ENCODE data around the gene APOBEC3A. TPM values are rescaled to one million over a fixed set of nuclear protein-coding genes. Genes with fewer than 3 reads are reported as not detected.
"Not testable (repeated sequence)": the region's sequence is repeated elsewhere in the genome, so short reads cannot be mapped to it uniquely, and the experiment has no call there.

The APOBEC3A gene
- total and polyA plus RNA-seq, 11 donors, result 0.36 to 7.7 (median 1.0) TPM; not detected in 3

DNA sequence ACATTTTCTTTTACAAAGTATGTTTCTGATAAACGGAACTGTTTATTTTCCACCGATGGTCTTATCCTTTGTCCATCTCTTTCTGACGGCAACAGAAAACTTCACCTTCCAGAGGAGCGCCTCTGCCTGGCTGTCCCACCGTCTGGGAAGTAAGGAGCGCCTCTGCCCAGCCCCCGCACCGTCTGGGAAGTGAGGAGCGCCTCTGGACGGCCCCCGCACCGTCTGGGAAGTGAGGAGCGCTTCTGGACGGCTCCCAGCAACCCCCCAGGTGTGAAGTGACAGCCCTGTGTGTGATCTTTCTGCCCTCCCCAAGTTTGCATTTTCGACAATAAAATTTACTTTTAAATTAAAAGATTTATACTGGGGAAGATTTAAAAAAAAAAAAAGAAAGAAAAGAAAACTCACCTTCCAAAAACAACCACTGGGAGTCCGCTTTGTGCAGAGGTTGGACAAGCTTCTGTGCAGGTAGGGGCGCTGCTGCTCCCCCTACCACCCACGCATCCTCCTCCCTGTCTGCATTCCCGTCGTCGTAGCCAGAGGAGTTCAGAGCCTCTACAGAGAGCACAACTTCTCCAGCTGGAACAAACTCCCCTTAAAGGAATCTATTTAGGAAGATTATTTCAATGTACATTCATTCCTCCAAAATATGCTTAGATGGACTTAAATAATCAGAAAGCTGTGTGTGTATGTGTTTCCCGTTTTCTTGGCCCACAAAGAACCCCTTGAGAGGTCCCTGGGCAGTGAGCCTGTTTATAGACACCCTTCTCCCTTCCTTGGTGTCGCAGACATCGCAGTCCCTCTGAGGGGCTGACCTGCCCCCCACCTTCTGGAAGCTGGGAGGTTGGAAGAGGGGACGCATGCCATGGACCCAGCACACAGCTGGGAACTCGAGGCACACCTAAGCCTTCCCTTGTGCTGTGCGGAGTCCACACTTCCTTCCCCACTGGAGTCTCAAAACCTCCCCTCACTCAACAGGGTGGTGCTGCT lies 23.9 kb downstream of the APOBEC3A start:
- WGBS, 4 donors, result 26 to 39% (median 30%) methylated on average over 27 of the region's 27 CpGs; no CpG with 5 or more reads in 1 of the 4 donors
- Histone ChIP-seq H3K4me3 (peak overlapping the region in 11 of 12 donors; percentile 7 to 62 (median 49)), H3K36me3 (no peaks in the 10 kb centered on the region), H3K27ac (peak overlapping the region in 7 of 12 donors; percentile 2 to 78 (median 46)), H3K9me3 (no peaks in the 10 kb centered on the region), H3K27me3 (no peaks in the 10 kb centered on the region), H3K4me1 (peaks cover 0 to 18% (median 10%) of the 10 kb centered on the region in 12 donors)
- no peak for DNase-seq
- ATAC-seq, result peak in 3 of 4 donors; percentile 30 to 58 (median 47)
- intact Hi-C loops (cut with DNase I), result loop anchor here in 2 of 10 donors (5.0 kb wide), 1 partner anchor 109 kb away; the partner anchor contains the start of gene CBX6 (in 2 of the 2)
- TF ChIP-seq, protein P1, sequence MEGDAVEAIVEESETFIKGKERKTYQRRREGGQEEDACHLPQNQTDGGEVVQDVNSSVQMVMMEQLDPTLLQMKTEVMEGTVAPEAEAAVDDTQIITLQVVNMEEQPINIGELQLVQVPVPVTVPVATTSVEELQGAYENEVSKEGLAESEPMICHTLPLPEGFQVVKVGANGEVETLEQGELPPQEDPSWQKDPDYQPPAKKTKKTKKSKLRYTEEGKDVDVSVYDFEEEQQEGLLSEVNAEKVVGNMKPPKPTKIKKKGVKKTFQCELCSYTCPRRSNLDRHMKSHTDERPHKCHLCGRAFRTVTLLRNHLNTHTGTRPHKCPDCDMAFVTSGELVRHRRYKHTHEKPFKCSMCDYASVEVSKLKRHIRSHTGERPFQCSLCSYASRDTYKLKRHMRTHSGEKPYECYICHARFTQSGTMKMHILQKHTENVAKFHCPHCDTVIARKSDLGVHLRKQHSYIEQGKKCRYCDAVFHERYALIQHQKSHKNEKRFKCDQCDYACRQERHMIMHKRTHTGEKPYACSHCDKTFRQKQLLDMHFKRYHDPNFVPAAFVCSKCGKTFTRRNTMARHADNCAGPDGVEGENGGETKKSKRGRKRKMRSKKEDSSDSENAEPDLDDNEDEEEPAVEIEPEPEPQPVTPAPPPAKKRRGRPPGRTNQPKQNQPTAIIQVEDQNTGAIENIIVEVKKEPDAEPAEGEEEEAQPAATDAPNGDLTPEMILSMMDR (IDR thresholded peaks at IDR 0.05), result peak in 5 of 12 donors; percentile 6 to 39 (median 24)
- no peak for TF ChIP-seq POLR2A (IDR thresholded peaks at IDR 0.05)

DNA sequence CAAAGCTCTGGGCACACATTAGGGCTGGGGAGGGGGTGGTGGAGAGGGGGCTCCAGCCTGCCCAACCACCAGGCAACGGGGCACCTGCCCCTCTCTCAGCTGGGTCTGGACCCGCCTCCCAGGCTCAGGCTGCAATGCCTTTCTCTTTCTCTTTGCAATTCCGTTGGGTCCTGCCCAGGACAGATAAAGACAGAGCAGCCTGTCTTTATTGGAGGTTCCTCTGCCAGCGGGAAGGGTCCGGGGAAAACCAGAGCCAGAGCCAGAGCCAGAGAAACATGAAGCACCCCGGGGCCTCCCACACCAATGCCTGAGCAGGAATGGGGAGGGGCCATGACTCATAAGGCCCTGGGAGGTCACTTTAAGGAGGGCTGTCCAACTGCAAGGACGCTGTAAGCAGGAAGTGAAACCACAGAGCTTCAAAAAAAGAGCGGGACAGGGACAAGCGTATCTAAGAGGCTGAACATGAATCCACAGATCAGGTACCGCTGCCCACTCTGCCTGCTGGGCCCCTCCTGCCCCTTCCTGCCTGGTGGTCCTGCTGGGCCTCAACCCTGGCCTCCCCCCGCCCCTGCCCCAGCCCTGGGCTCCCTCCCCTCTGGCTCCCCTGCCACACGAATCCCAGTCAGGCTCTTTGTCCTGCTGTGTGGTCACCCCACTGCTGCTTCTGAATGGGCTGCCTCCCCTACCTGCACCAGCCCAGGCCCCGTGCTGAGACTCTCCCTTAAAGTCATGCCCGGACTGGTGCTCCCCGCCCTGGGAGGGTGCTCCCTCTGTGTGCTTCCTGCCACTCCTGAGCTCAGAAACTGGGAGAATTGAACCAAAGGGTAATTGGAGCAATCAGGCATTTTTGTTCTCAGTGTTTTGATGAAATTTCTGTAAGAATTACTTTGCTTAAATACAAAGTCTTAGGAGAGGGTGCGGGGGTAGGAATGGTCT lies 24.9 kb downstream of the APOBEC3A start, which contains the start of gene APOBEC3B:
APOBEC3B (plus strand) TSS at position 356 of the 936 bp plus-strand sequence; CDS start at position 463, 107 bp downstream.
- ATAC-seq (peak; percentile 97 to 99 (median 99)), DNase-seq (peak; percentile 67 to 90 (median 86))
- 17 to 18% (median 17%) methylated on average over 14 to 16 of the region's 16 CpGs; no CpG with 5 or more reads in 1 of the 4 donors for WGBS, 4 donors
- no peaks in the 10 kb centered on the region for H3K36me3 ChIP-seq
- H3K4me1 ChIP-seq, result peaks cover 0 to 18% (median 10%) of the 10 kb centered on the region in 12 donors
- H3K4me3 ChIP-seq, result peak within 1 kb of the TSS in 11 of 12 donors; percentile 7 to 62 (median 49)
- H3K9me3 ChIP-seq, result no peaks in the 10 kb centered on the region
- H3K27me3 ChIP-seq, result no peaks in the 10 kb centered on the region
- intact Hi-C loops (cut with DNase I), result loop anchor here in 2 of 10 donors (5.0 kb wide), 1 partner anchor 110 kb away; the partner anchor contains the start of gene CBX6 (in 2 of the 2)
- no peak for TF ChIP-seq POLR2A (IDR thresholded peaks at IDR 0.05)
- TF ChIP-seq, protein P1 (IDR thresholded peaks at IDR 0.05), result no peak
- H3K27ac ChIP-seq, result peak within 1 kb of the TSS in 7 of 12 donors; percentile 2 to 78 (median 46)

DNA sequence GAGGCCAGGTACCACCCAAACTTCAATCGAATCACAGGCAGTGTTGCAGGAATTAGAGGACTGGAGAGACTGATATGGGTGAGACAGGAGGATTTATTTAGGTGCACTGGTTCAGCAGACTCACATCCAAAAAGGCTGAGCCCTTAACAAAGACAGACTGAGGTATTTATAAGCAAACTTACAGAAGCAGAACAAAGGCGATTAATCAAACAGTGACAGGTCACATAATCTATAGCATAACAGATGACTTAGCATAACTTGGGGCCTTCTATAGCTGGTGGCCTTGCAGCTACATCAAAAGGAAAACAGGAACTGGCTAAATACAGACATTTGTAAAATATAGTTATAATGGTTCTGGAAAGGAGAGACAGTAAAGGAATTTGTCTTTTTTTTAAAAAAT lies 26.8 kb downstream of the APOBEC3A start:
- no peak for TF ChIP-seq POLR2A (IDR thresholded peaks at IDR 0.05)
- TF ChIP-seq, protein P1 (IDR thresholded peaks at IDR 0.05), result no peak
- ATAC-seq (no peak), DNase-seq (no peak)
- Histone ChIP-seq H3K9me3 (no peaks in the 10 kb centered on the region), H3K36me3 (no peaks in the 10 kb centered on the region), H3K4me1 (peaks cover 0 to 18% (median 10%) of the 10 kb centered on the region in 12 donors), H3K27ac (no peak overlapping the region), H3K27me3 (no peaks in the 10 kb centered on the region), H3K4me3 (no peak overlapping the region)
- 93 to 98% (median 97%) methylated on average over 2 of the region's 2 CpGs; no CpG with 5 or more reads in 1 of the 4 donors for WGBS, 4 donors
- intact Hi-C loops (cut with DNase I), result loop anchor here in 2 of 10 donors (5.0 kb wide), 1 partner anchor 112 kb away; the partner anchor contains the start of gene CBX6 (in 2 of the 2)

DNA sequence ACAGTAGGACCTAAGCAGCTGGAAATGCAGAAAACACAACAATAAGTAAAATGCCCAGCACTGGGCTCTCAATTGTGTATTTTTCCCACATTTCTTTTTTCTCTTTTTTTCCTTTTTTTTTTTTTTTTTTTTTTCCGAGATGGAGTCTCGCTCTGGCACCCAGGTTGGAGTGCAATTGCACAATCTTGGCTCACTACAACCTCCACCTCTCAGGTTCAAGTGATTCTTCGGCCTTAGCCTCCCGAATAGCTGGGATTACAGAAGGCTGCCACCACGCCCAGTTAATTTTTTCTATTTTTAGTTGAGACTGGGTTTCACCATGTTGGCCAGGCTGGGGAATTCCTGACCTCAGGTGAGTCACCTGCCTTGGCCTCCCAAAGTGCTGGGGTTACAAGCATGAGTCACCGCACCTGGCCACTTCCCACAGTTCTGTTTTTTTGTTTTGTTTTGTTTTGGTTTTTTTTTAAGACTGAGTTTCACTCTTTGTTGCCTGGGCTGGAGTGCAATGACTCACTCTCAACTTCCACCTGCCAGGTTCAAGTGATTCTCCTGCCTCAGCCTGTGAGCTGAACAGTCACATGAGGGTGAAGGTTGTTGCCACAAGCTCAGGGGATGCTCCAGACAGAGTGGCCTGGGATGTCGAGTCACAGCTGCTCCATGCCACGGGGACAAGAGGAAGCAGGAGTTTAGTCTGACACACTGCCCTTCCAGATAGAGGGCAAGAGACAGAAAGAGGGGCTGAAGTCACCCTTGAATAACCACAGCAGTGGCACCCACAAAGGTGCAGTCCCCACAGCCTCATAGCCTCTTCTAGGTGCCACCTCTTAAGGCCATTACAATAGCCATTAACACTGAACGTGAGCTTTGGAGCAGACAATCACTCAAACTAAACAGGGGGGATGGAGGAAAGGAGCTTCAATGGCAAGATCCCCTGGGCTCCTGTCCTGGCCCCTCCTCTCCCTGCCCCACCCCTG lies 27.7 kb downstream of the APOBEC3A start:
- not testable (repeated sequence) for H3K27ac ChIP-seq, H3K36me3 ChIP-seq, H3K27me3 ChIP-seq, DNase-seq, H3K4me3 ChIP-seq, H3K9me3 ChIP-seq, ATAC-seq
- intact Hi-C loops (cut with DNase I), result loop anchor here in 2 of 10 donors (5.0 kb wide), 1 partner anchor 113 kb away; the partner anchor contains the start of gene CBX6 (in 2 of the 2)
- H3K4me1 ChIP-seq, result peaks cover 0 to 18% (median 10%) of the 10 kb centered on the region in 12 donors
- WGBS, 4 donors, result 88 to 94% (median 92%) methylated on average over 9 of the region's 9 CpGs; no CpG with 5 or more reads in 1 of the 4 donors
